Stimulated activated CD8-positive, alpha-beta memory T cell treated with anti-CD3 and anti-CD28 coated beads, Interleukin-4, amount 100 ng/mL, for 1 hour (primary cell): ENCODE results near the gene VEGFB.

Source experiments
- DNase-seq, 2 donors: peaks; one replicate each; pipeline ENCODE4 v3.0.0-alpha.2; 2020; ENCODE audit warnings: low read depth in 2 of 2, low spot score in 1 of 2

The VEGFB gene

GRCh38 chr11:64258946-64259532 is 24.7 kb downstream of the VEGFB start:
- no peak for DNase-seq

- DNase-seq: no peak
Measured at GRCh38 chr11:64259533-64260067, 25.2 kb downstream of the VEGFB start.

- DNase-seq: no peak
Measured at GRCh38 chr11:64260147-64260708, 25.8 kb downstream of the VEGFB start.

- no peak for DNase-seq
Measured at GRCh38 chr11:64261556-64262080, 27.2 kb downstream of the VEGFB start.

- DNase-seq: no peak
Measured at GRCh38 chr11:64262271-64263002, 28.1 kb downstream of the VEGFB start.

- no peak for DNase-seq
Measured at GRCh38 chr11:64263021-64263946, 28.9 kb downstream of the VEGFB start.

- no peak for DNase-seq
Measured at GRCh38 chr11:64263947-64264317, 29.5 kb downstream of the VEGFB start.

GRCh38 chr11:64264371-64264852 is 30.0 kb downstream of the VEGFB start:
- DNase-seq: no peak

GRCh38 chr11:64265176-64266160 is 31.1 kb downstream of the VEGFB start:
- DNase-seq: no peak

GRCh38 chr11:64266339-64266738 is 32.0 kb downstream of the VEGFB start:
- DNase-seq: no peak

GRCh38 chr11:64267207-64267945 is 33.0 kb downstream of the VEGFB start:
- no peak for DNase-seq

- DNase-seq: no peak
Measured at GRCh38 chr11:64268025-64268892, 33.9 kb downstream of the VEGFB start.

- no peak for DNase-seq
Measured at GRCh38 chr11:64268893-64269539, 34.6 kb downstream of the VEGFB start.

GRCh38 chr11:64269540-64270220 is 35.3 kb downstream of the VEGFB start:
- DNase-seq: peak; percentile 93 to 95

GRCh38 chr11:64275031-64275800 is 40.8 kb downstream of the VEGFB start:
- DNase-seq: no peak

- no peak for DNase-seq
Measured at GRCh38 chr11:64275841-64276240, 41.5 kb downstream of the VEGFB start.
